Left renal cortex interstitium (tissue), 4 donors: ENCODE results near the gene VAT1. TPM values are rescaled to one million over a fixed set of nuclear protein-coding genes. Genes with fewer than 3 reads are reported as not detected.
"Not testable (repeated sequence)": the region's sequence is repeated elsewhere in the genome, so short reads cannot be mapped to it uniquely, and the experiment has no call there.

Experiments
- DNase-seq, 4 donors: peaks; one replicate each; pipeline ENCODE4 v3.0.0-alpha.2; 2013; ENCODE audit warnings: low read depth in 4 of 4, low spot score in 2 of 4, missing footprints in 1 of 4
- polyA plus RNA-seq, 4 donors: library from polyadenylated mRNA; unstranded; fragments of 120-200 nt; gene quantifications; one replicate each; pipeline ENCODE4 v1.2.1, GENCODE V29; 2013; ENCODE audit not compliant: insufficient read length in 4 of 4

Gene VAT1
- polyA plus RNA-seq, 4 donors: 115 to 133 (median 123) TPM

- DNase-seq: no peak
Measured at GRCh38 chr17:42979511-42980273, 42.5 kb downstream of the VAT1 start, which contains the start of gene PTGES3L. Gene PTGES3L, minus strand, starts transcription at chr17:42980080. Its CDS starts 27 bp downstream, at chr17:42980053.

DNA sequence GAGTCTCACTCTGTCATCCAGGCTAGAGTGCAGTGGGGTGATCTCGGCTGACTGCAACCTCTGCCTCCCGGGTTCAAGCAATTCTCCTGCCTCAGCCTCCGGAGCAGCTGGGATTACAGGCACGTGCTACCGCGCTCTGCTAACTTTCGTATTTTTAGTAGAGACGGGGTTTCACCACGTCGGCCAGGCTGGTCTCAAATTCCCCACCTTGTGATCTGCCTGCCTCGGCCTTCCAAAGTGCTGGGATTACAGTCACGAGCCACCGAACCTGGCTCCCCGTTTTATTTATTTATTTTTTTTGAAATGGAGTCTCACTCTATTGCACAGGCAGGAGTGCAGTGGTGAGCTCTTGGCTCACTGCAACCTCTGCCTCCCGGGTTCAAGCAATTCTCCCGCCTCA, 46.5 kb downstream of the VAT1 start:
- DNase-seq: not testable (repeated sequence)

- DNase-seq: no peak
Measured at GRCh38 chr17:42975265-42975664, 46.9 kb downstream of the VAT1 start.

DNA sequence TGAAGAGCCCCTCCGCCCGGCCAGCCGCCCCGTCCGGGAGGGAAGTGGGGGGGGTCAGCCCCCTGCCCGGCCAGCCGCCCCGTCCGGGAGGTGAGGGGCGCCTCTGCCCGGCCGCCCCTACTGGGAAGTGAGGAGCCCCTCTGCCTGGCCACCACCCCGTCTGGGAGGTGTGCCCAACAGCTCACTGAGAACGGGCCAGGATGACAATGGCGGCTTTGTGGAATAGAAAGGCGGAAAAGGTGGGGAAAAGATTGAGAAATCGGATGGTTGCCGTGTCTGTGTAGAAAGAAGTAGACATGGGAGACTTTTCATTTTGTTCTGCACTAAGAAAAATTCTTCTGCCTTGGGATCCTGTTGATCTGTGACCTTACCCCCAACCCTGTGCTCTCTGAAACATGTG, 48.9 kb downstream of the VAT1 start:
- DNase-seq: not testable (repeated sequence)

- DNase-seq: no peak
Measured at GRCh38 chr17:42971589-42971988, 50.6 kb downstream of the VAT1 start.

- DNase-seq: no peak
Measured at GRCh38 chr17:42969001-42969581, 53.1 kb downstream of the VAT1 start.

DNA sequence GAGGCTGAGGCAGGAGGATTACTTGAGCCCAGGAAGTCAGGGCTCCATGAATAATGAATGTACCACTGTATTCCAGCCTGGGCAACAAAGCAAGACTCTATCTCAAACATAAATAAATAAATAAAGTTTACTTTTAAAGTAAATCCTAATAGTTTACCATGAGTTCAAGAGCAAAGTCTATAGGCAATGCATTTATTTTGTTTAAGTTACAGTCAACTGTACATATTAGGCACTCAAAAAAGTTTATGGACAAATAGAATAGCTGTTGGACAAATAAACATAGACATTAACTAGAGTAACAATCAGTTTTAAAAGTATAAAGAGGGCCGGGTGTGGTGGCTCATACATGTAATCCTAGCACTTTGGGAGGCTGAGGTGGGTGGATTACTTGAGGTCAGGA, 54.3 kb downstream of the VAT1 start:
- no peak for DNase-seq

Other genes with a start within 250 kb of the VAT1 start
- gene VPS25, start 248.9 kb downstream of the VAT1 start, polyA plus RNA-seq: 100 to 1,000 TPM in 1 of 4 donors, 10 to 100 TPM in 3; 77.0 to 101 (median 93.4) TPM
- gene WNK4, start 241.8 kb downstream of the VAT1 start, polyA plus RNA-seq: 10 to 100 TPM; 11.2 to 17.9 (median 12.7) TPM
- gene COA3, start 223.7 kb downstream of the VAT1 start, polyA plus RNA-seq: 100 to 1,000 TPM; 142 to 179 (median 160) TPM
- 1 to 10 TPM in 3 of 4 donors, under 1 TPM in 1; 0.86 to 3.8 (median 2.1) TPM for gene CNTD1, start 223.5 kb downstream of the VAT1 start, polyA plus RNA-seq
- gene BECN1, start 198.1 kb downstream of the VAT1 start, polyA plus RNA-seq: 10 to 100 TPM; 68.8 to 86.1 (median 77.4) TPM
- gene PSME3, start 189.0 kb downstream of the VAT1 start, polyA plus RNA-seq: 100 to 1,000 TPM in 2 of 4 donors, 10 to 100 TPM in 2; 92.6 to 111 (median 99.4) TPM
- gene AOC2, start 177.8 kb downstream of the VAT1 start, polyA plus RNA-seq: 1 to 10 TPM in 2 of 4 donors, under 1 TPM in 2; 0.62 to 1.8 (median 1.4) TPM
- 1 to 10 TPM; 5.0 to 6.9 (median 5.5) TPM for gene AOC3, start 171.2 kb downstream of the VAT1 start, polyA plus RNA-seq
- 1 to 10 TPM; 2.7 to 8.4 (median 5.7) TPM for gene G6PC1, start 121.6 kb downstream of the VAT1 start, polyA plus RNA-seq
- gene AARSD1, start 57.9 kb downstream of the VAT1 start, polyA plus RNA-seq: 10 to 100 TPM; 52.7 to 86.5 (median 65.3) TPM
- gene PTGES3L, start 42.3 kb downstream of the VAT1 start, polyA plus RNA-seq: 1 to 10 TPM in 3 of 4 donors, under 1 TPM in 1; 0.87 to 3.3 (median 2.5) TPM
- gene RUNDC1, start 41.8 kb downstream of the VAT1 start, polyA plus RNA-seq: 10 to 100 TPM; 15.3 to 18.6 (median 16.7) TPM
- 1,000 to 10,000 TPM; 1,262 to 1,711 (median 1,450) TPM for gene RPL27, start 24.0 kb downstream of the VAT1 start, polyA plus RNA-seq
- gene IFI35, start 15.6 kb downstream of the VAT1 start, polyA plus RNA-seq: 10 to 100 TPM in 3 of 4 donors, 1 to 10 TPM in 1; 9.9 to 12.5 (median 11.3) TPM
- 1 to 10 TPM; 2.7 to 3.8 (median 3.5) TPM for gene RND2, start 2.8 kb upstream of the VAT1 start, polyA plus RNA-seq
- gene BRCA1, start 103.0 kb upstream of the VAT1 start, polyA plus RNA-seq: 10 to 100 TPM; 15.0 to 18.5 (median 17.3) TPM
- 100 to 1,000 TPM; 106 to 132 (median 114) TPM for gene NBR1, start 148.8 kb upstream of the VAT1 start, polyA plus RNA-seq
- gene TMEM106A, start 189.5 kb upstream of the VAT1 start, polyA plus RNA-seq: 10 to 100 TPM; 10.3 to 26.2 (median 19.2) TPM
- 10 to 100 TPM in 2 of 4 donors, 1 to 10 TPM in 2; 6.4 to 35.6 (median 14.7) TPM for gene CCDC200, start 206.2 kb upstream of the VAT1 start, polyA plus RNA-seq
- 1 to 10 TPM in 2 of 4 donors, under 1 TPM in 1, not detected in 1; 0.96 to 2.3 (median 1.0) TPM for gene RNU2-1, start 211.6 kb upstream of the VAT1 start, polyA plus RNA-seq